ENCODE results near the gene TCEAL5.
"Not testable (repeated sequence)": the region's sequence is repeated elsewhere in the genome, so short reads cannot be mapped to it uniquely, and the experiment has no call there.

Gene TCEAL5

DNA sequence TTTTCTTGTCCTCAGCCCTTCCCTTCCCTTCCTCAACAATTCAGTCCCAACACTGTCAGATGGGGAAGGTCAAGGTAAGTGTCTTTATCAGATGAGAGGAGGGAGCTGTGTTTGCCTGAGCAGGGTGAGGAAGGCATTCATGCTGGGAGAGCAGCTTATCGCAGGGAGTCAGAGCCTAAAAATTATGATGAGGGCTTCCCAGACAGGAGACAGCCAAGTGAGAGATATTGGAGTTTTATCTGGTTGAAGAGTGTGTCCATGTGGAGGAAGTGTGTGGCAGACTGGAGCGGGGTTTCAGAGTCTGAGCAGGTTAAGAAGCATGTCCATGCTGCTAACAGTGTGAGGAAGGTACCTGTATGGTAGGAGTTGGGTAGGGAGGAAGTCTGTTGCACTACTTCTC lies 43.3 kb downstream of the TCEAL5 start:
- DNase-seq (ENCODE audit: low spot score): no peak

DNA sequence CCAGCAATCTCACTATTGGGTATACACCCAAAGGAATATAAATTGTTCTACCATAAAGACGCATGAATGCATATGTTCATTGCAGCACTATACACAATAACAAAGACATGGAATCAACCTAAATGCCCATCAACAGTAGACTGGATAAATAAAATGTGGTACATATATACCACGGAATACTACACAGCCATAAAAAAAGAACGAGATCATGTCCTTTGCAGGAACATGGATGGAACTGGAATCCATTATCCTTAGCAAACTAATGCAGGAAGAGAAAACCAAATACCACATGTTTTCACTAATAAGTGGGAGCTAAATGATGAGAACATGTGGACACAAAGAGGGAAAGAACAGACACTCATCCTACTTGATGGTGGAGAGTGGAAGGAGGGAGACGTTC lies 50.6 kb downstream of the TCEAL5 start:
- not testable (repeated sequence) for DNase-seq (ENCODE audit: low spot score)
